DMS114 treated with DMSO at 0.1 percent for 48 hours (cell line): ENCODE measurements around the gene IGF2BP3.
"Not testable (repeated sequence)": the region's sequence is repeated elsewhere in the genome, so short reads cannot be mapped to it uniquely, and the experiment has no call there.

Experiments
- DNase-seq: peaks from one replicate; lab custom pipeline; 2025; ENCODE audit not compliant: unreplicated experiment; lab: John Stamatoyannopoulos, UW

IGF2BP3 gene

DNA sequence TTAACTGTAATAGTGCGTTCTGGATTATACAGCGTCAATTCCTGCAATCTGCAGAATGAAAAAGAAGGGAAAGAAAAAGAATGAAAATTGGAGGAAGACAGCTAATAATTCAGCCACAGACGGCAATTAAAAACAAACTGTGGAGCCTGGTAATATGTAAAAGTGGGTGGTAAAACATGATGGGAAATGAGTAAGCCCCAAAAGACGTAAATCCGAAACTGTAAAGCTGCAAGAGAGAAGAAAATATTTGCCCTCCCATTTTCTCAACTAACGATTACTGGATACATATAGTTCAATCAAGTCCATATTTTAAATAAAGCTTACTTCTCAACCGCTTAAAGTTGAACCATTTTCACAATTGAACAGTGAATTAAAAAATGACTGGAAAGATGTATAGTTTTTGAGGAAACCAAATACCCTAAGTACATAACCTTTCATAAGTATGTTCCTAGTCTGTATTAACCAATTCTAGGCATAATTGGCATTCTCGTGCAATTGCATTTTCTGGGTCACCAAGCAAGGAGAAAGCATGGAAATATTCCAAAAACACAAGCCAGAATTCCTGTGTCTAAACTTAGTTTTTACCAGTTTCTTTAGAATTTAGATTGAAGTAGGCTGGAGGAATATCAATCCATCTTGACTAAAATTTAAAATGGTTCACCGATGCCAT is 126.3 kb downstream of the IGF2BP3 start:
- peak; percentile 63 for DNase-seq

DNA sequence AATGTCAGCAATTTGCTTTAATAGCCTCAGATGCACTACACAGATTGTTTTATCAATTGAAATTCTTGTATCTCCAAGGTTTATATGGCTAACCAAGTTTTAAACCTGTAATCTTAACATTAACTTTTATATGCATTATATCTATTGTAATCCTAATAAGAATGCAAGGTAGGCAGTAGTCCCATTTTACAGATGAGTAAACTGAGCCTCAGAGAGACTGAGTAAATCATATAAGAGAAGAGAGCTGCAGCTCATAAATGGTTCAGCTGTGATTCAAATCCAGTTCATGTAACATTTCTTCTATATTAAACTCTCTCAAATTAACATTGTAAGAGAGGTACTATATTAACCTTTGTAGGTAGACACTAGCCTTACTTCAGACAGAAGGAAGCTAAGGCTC is 127.2 kb downstream of the IGF2BP3 start:
- DNase-seq, result no peak

DNA sequence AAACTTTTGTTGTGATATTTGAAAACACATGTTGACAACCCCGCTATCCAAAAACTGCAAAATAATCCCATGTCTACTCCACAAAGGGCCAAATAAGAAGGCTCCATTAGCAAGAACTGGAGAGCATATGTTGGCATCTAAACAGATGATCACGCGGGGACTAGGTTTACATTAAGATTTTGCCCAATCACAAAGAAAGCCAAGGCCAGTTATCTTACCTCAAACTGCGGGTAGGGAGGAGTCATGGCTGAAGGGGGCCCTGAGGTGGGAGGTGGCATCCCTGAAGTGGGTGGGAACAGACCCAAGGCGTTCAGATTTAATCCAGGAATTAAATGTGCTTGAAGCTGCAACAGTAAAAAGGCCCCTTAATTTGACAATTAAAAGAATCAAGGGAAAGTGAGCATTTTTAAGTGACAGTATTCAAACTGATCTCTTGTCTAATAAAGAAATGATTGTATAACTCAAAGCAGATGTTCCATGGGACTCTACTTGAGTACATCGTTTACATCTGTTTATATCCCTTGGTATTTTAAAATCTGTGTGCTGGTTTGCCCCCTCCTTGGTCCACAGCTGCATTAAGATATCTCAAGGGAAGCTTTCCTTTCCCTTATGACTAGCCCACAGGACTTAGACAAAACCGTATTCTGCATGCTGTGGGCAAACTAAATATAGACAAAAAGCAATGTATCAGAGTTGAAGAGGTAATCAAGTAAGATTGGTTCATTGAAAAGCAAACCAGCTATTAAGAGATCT is 128.3 kb downstream of the IGF2BP3 start:
- DNase-seq, result no peak

DNA sequence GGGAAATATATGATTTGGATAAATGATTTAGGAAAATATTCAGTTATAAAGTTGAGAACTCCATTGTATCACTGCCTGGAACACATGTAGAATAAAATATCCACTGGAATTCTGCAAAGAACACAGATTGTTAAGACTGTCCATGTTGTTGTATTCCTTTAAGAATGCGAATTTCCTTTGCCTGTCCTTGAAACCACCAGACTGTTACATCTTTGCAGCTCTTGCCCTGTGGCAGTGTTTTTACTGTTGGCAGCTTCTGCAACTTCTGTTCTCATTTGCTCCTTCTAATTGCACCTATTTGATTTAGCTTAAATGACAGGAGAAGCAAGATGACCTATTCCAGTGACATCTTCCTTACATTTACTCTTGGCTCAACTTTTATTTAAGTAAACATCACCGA is 131.4 kb downstream of the IGF2BP3 start:
- DNase-seq, result no peak

DNA sequence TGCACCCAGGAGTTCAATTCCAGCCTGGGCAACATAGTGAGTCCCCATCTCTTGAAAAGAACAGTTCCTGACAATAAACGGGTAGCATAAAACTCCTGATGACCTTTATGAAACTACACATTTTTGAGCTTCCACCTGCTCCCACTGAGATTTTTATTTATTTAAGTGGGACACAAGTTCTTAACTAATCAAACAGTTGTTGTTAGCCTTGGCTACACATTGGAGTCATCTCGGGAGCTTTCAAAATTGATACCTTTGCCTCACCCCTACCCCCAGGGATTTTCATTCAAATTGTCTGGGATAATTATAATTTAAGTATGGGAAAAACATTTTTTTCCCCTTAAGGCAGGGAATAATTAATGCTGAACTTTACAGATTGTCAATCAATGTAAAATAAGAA is 131.9 kb downstream of the IGF2BP3 start:
- DNase-seq, result no peak

DNA sequence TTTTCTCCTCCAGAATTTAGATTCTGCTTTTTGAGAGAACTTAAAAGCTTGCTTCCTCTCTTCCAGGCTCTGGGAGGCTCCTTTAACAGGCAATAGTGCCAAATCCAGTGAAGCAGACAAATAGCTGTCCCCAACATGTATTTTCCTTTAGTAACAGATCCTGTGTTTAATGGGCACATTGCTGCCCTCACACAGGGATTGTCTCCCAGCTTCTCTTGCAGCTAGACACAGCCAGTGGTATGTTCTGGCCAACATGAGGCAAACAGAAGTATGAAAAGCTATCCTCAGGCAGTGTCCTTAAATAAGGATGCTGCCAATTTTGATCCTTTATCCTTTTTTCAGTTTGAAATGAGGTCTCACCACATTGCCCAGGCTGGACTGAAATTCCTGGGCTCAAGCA is 132.9 kb downstream of the IGF2BP3 start:
- no peak for DNase-seq

DNA sequence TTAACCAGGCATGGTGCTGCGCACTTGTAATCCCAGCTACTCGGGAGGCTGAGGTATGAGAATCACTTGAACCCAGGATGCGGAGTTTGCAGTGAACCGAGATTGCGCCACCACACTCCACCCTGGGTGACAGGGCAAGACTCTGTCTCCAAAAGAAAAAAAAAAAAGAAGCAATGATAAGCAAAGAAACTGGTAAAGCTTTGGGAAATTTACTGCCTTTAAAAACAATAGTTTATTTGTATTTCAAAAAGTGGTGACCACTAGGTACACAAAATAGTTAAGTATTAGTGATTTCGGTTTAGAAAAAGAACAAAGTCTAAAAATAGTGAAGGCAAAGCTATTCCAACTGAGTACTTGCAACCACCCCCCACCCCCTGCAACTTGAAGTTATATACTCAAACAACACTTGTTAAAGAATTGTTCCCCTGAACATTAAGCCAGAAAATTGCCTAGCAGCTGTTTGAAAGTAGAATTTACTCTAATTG is 133.4 kb downstream of the IGF2BP3 start:
- no peak for DNase-seq

DNA sequence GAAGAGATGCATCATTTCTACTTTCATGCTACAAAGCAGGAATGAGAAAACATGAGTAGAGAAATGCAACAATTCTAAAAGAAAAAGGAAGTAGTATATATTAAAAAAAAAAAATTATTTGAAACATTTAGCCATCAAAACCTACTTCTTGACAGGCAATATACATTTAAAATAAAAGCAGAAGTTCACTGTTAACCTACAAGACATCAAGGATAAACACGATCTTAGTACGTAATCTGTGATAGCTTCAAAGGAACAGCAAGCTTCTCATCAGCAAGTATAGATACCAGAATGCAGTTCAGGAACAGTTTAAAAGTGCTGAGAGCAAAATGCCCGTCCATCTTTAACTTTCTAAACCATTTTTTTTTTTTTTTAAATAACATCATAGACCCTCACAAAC is 134.2 kb downstream of the IGF2BP3 start:
- DNase-seq, result no peak

DNA sequence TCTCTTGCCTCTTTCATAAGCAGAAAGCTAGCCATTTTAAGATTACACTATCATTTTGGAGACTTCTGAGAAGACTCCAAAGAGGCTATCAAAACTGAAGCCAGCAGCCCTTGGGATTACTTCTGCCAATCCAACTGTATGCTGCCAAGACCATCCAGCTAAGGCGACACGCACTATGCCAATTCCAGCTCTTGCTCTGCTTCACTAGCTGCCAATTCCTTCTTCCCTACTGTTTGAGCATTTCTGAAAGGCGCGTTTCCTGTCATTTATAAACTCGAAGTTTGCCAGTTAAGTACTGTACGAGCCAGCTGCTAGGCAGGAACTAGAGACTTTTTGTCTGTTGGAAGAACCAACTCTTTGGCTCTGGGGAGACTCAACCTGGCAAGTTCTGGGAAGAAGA is 134.7 kb downstream of the IGF2BP3 start:
- DNase-seq, result no peak

DNA sequence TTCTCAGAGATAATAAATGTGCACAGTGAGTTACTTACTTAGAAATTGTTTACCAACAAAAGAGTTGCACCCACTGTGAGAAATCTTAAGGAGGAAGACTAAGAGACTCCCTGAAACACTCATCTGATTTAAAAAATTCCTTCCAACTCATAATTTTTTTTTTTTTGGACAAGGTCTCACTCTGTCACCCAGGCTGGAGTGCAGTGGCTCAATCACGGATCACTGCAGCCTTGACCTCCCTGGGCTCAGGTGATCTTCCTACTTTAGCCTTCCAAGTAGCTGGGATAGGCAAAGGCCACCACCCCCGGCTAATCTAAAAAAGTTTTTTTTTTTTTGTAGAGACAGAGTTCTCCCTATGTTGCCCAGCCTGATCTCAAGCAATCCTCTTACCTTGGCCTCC is 135.2 kb downstream of the IGF2BP3 start:
- DNase-seq, result no peak

DNA sequence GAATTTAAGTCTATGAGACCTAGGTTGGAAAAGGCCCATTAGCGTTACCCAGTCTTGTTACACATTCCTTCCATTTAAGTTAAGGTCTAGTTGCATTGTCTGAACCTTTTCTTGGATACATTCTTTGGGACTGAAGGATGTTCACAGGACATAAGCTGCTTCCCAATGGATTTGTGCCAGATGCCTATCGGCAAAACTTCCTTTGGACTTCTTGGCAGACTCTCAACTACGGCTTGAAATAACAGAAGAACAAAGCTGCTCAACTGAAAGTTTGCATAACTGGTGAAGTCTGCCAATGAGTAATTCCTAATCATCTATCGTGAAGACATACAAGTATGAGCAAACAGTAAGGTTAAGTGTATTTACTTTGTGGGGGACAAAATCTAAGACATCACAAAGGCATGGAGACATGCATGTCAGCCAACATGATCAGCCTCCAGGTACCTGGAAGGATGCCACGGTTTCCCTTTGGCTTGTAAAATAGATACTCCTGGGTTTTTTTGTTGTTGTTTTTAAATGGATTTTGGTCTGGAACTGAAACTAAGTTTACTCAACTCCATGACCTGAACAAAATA is 135.7 kb downstream of the IGF2BP3 start:
- DNase-seq, result no peak

DNA sequence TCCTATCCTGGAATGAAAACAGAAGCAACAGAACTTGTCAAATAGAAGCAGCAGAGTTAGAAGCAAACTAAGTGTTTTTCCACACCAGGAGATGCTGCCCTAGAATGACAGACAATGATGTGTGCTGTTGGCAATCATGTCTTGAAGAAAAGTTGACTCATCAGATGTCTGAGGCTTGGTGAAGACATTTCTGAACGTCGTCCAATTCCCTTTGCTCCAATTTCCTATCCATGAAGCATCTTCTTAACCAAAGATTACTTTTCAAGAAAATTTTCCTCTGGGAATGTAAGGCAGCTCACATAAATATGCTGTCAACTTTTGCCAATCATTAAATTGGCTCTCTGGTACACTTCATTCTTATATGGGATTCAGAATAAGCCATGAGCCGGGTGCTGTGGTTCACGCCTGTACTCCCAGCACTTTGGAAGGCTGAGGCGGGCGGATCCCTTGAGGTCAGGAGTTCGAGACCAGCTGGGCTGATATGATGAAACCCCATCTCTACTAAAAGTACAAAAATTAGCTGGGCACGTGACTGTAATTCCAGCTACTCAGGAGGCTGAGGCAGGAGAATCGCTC is 136.5 kb downstream of the IGF2BP3 start:
- no peak for DNase-seq

DNA sequence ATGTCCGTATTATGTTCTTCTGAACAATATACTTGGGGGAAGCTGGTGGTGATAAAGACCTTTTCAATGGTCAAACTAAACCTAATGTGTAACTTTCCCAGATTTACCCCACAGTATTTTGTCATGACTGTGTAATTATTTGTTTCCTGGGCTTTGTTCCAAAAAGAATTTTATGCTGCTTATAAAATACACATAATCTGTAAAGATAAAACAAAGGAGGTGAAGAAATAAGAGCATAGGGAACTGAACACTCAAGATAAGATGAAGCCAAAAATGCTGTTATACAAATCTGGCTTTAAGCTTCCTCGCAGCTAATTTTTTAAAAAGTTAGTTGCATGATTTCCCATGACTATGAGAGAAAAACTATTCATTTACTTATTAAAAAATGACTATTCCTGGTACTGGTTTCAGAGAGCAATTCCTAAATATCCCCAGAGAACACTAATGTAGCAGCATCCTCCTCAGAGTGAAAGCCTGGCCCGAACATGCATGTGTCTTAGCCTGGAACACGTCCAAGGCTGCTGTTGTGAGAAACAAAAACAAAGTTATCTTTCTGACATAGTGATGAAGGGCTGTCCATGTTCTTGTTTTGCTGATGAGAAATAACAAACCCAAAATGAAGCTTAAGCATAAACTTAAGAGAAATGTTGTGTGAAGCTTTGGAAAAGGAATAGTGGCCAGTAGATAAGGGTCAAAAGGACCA is 137.2 kb downstream of the IGF2BP3 start:
- DNase-seq, result no peak

DNA sequence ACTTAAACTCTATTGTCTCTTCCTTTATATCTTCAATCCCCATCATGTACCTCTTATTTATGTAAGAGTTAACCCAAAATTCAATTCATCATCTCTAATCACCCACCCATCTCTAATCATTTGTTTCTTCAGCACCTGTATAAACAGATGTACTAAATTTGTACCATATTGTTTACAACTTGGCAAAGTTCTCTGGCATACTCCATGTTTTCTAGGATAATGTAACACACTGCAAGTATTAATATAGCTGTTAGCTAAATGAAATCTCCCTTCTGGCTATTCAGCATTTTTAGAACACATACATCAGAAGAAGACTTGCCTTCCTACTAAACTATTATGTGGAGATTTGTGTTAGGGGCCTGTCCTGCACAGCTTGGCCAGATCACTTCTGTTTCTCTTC is 138.1 kb downstream of the IGF2BP3 start:
- DNase-seq, result no peak

DNA sequence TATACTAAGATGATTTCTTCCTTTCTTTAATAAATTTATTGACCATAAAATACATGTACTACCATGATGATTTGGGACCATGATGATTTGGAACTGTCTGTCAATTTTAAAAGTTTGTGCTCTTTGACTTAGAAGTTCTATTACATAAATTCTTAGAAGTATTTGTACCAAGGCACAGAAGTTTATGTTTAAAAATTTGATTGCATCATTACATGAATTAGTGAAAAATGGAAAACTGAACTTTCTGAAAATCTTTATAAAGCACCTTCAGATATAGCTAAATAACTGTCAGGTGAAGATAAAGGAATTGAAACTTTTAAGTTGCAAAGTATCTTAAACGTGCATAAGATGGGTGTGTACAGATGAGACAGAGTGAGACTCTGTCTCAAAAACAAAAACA is 139.2 kb downstream of the IGF2BP3 start:
- DNase-seq, result no peak

DNA sequence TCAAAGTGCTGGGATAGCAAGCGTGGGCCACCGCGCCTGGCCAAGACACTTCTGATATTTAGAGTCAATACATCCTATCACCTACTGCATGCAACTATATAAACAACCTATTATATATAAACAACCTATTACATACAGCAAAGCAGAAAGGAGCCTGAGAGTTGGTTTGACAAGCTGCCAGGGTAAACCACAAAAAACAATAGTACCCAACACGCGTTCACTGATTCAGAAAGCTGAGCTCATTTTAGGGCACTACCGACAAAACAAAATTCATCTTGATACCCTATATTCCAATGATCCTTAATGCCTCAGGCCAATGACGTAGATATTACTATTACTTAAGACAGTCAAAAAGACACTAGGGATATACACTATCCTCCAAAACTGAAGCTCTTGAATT is 154.9 kb downstream of the IGF2BP3 start:
- no peak for DNase-seq

DNA sequence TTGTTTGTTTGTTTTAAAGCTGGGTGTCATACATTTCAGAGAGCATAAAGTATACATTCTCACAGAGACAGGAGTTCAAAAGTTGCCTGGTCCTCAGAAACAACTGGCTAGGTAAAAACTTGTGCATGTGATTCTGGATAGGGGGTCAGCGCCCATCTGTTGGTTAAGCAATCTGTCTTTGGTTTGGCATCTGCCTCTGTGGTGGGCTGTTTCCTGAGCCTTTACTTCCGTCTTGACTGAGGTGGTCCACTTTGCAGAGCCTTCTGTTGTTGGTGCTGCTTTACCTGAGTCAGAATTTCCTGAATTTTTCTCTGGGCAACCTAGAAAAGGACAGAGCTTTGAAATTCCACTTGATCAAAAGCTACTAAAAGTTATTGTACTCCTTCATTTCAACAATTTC is 158.2 kb downstream of the IGF2BP3 start:
- DNase-seq, result not testable (repeated sequence)

DNA sequence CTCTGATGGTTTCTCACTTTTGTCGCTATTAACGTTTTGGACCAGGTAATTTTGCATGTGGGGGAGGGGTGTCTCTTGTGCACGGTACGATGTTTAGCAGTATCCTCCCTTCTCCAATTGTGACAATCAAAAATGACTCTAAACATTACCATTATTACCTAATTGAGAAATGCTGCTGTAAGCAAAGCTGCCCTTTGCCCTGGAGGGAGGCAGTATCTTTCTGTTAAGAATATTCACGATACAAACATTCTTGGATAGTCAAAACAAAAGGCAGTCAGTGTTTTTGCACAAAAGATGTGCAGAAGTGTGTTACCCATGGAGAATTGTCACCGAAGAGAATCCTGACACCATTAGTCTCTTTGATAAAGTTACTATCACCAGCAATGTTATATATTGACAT is 161.5 kb downstream of the IGF2BP3 start:
- DNase-seq, result no peak

DNA sequence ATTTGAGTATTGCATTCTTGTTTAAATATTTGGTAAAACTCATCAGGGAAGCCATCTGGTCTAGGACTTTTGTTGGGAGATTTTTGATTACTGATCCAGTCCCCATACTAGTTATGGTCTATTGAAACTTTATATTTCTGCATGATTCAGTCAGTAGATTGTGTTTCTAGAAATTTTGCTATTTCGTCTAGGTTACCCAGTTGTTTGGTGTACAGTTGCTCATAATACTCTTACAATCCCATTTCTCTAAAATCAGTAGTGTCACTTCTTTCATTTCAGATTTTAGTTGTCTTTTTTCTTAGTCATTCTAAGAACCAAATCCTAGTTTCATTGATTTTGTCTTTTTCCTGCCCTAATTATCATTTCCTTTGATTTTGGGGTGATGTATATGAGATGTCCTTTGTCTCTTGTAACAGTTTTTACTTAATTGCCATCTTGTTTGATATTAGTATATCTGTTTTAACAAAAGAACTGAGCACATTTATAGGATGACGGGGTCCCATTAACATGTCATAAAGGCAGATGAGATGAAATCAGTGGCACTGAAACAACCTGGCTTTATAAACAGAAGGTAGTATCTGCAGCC is 163.3 kb downstream of the IGF2BP3 start:
- no peak for DNase-seq

DNA sequence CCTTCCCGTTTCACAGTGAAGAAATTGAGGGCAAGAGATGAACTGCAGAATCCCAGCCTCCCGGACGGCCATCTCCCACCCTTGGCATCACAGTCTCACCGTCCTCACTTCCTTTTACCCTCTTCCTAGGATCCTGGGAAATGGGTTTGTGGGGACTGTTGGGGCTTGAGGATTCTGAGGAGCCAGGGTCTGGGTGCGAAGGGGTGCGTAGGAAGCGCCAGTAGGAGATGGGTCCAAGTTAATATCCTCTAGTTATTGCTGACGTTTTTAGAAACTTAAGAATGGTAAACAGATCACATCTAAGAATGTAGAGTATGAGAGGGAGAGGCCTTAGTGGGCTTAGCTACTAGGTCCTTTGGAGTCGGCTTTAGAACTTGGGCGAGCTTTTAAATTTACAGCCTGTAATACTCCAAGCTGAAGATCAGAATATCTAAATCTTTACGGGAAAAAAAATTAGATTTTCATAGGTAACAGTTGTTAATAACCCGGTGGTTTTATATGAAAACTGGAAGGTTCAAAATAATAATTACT is 170.5 kb downstream of the IGF2BP3 start:
- no peak for DNase-seq
